ENCODE measurements around the gene LONP2.
"Not testable (repeated sequence)": the region's sequence is repeated elsewhere in the genome, so short reads cannot be mapped to it uniquely, and the experiment has no call there.

Gene LONP2

DNA sequence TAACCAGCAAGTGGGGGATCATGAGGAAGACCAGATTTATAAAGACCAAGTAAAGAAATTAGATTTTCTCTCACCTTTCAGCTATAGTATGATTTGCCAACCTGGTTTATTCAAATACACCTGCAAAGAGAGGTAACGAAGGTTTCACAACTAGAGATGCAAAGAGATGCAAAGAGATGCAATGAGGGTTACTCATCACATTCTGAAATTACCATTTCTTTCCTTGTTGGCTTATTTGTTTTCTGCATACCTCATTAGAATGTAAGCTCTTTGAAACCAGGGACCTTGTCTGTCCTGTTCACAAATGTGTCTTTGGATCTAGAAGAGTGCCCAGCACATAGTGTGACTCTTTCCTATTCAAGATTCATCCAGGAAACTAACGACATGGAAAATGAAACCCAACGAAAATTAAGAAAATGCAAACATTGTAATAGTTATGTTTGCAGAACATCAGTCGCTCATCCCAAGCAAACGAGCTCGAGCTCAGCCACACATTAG is 9.0 kb upstream of the LONP2 start:
- in situ Hi-C loops (cut with MboI; ENCODE audit: low sequenced_read_pairs), result no loop called here

DNA sequence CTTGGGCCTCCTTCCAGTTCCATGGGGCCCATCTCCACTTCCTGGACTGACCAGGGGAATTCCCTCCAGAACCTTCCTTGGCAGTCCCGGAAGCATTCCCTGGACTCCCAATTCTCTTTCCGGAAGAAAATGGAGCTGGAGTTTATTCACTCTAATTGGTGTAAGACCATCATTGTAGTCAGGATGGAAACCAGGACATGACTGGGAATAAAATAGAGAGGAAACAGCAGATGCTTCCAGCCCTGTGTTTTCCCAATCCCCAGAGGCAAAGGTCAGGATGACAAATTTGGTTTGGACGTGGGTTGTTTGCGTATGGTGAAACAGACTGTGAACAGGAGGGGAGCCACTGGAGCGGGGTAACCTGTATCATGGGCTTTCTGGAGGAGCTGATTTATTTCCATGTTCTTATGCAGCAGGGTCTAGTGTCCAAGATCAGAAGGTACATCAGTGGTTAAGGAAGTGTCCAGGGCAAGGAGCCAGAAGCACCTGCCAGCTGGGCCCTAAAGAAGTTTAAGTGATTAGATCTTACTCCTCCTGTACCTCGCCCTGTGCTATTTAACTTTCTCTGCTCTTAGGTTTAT is 8.5 kb upstream of the LONP2 start:
- in situ Hi-C loops (cut with MboI; ENCODE audit: low sequenced_read_pairs), result no loop called here

DNA sequence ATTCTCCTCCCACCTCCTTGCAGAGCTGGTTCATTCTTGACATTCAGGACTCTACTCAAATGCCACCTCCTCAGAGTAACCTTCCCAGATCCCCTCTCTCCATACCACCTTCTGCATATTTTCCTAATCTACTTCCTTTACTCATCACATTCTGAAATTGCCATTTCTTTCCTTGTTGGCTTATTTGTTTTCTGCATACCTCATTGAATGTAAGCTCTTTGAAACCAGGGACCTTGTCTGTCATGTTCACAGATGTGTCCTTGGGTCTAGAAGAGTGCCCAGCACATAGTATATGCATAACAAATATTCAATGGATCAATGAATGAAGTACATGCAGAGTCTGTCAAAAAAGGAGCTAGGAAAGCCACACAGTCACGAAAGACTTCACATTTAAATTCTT is 7.8 kb upstream of the LONP2 start:
- in situ Hi-C loops (cut with MboI; ENCODE audit: low sequenced_read_pairs), result no loop called here

DNA sequence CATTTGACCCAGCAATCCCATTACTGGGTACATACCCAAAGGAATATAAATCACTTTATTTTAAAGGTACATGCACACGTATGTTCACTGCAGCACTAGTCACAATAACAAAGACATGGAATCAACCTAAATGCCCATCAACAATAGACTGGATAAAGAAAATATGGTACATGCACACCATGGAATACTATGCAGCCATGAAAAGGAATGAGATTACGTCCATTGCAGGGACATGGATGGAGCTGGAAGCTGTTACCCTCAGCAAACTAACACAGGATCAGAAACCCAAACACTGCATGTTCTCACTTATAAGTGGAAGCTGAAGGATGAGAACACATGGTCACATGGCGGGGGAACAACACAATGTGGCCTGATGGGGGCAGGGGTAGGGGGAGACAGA is 4.0 kb upstream of the LONP2 start:
- in situ Hi-C loops (cut with MboI; ENCODE audit: low sequenced_read_pairs), result not testable (repeated sequence)

DNA sequence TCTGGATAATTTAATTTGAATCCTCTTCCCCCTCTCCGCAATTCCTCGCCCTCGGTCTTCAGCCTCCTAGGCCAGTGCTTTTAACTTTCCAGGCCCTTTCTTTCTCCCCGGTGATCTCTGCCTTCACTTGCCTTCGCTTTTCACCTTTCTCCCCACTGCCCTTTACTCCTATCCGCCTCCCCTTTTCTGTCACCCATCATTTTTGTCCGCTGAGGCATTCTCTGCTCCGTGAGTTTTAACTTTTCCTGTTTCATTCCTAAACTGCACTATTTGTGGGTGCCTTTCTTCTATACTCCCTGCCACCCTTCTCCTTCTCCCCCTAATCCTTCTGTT is 729 bp downstream of the LONP2 start:
- in situ Hi-C loops (cut with MboI; ENCODE audit: low sequenced_read_pairs), result no loop called here

DNA sequence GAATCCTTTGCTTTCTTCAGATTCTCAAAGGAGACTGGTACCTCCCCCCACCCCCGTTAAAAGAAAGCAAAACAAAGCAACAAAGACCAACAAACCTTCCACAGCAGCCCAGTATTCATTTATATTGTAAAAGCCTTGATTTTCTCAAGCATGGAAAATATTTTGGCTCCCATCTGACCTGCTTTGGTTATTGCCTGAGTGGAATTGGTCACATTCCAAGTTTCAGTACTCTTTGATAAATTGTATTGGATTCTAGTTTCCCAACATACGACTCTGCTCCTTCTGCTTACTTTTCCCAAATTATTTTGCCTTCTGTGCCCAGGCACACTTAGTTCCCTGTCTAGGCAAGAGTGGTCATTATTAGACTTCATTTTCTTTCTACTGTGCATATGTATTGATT is 2.0 kb downstream of the LONP2 start:
- in situ Hi-C loops (cut with MboI; ENCODE audit: low sequenced_read_pairs), result no loop called here

DNA sequence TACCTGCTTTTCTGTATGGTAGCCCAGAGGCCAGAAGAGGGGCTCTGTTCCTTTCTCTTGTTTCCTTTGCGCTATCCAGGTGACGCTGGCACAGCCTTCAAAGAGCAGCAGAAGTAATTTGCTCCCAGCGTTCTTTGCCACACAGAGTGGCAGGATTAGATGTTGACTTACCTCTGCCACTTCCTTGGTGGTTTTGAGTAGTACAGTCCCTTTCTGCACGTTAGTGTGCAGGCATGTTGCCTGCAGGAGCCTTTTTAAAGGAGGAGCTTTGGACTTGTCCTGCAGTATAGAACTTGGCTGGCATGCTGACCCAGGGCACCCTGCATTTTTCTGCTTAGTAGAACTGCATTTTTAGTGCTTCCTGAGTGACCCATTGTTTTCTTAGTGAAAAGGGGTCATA is 3.2 kb downstream of the LONP2 start, which contains the start of gene ABCC11:
Gene ABCC11 (minus strand): TSS at position 229 of the 400 bp plus-strand sequence. CDS start 15,618 bp downstream, outside the sequence.
- in situ Hi-C loops (cut with MboI; ENCODE audit: low sequenced_read_pairs), result no loop called here

DNA sequence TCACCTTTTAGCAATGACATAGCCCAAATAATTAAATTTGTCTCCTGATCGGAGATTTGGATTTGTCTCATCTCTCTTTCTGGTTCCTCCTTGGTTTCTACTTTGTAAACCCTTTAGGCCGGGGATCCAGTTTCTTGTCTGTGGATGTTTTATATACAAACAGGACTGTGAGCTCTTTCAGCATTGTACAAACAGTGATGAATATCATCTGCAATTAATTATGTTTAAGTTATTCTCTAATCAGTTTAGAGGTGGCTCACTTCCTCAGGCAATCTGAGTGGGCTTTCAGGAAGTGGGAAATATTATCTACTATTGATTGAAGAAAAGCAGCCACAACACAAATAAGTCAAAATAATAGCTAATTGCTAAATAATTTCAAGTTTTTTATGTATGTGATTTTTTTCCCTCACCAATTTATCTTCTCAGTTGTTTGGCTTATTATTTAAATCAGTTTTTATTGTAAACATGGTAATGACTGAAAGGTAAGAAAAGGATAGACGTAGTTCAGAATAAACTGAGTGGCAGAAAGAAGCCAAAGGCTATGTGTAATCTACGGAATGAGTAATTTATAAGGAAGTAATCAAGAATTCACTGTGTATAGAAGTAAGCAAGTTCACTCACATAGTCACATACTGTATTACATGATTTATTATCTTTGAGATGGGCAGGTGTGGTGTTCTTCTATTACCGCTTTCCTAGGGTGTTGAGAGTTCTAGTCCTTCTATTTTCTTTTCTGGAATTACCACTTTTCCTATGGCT is 6.6 kb downstream of the LONP2 start:
- in situ Hi-C loops (cut with MboI; ENCODE audit: low sequenced_read_pairs), result no loop called here

DNA sequence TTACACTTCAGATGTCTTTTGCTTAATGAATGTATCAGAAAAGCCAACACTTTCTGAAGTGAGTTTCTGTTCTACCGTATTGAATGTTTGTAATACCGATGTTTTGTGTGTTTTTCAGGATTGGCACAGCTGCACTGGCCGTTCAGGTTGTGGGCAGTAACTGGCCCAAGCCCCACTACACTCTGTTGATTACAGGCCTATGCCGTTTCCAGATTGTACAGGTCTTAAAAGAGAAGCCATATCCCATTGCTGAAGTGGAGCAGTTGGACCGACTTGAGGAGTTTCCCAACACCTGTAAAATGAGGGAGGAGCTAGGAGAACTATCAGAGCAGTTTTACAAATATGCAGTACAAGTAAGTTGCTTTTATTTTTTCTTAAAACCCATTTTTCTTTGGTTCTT is 7.9 kb downstream of the LONP2 start:
- in situ Hi-C loops (cut with MboI; ENCODE audit: low sequenced_read_pairs), result no loop called here

DNA sequence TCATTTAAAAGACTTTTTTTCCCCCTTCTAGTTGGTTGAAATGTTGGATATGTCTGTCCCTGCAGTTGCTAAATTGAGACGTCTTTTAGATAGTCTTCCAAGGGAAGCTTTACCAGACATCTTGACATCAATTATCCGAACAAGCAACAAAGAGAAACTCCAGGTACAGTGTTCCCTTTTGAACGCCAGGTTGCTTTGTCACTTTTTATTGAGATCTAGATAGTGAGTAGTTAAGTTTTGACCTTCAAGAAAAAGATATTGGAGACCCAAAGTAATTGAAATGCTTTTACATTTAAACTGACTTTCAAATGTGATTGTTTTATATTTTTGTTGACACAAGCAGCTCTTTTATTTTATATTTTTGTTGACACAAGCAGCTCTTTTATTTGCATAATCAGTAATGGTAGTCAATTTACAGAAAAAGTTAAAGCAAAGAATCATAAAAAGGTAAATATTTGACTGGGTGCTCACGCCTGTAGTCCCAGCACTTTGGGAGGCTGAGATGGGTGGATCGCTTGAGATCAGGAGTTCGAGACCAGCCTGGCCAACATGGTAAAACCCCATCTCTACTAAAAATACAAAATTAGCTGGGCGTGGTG is 12.6 kb downstream of the LONP2 start:
- in situ Hi-C loops (cut with MboI; ENCODE audit: low sequenced_read_pairs), result no loop called here

DNA sequence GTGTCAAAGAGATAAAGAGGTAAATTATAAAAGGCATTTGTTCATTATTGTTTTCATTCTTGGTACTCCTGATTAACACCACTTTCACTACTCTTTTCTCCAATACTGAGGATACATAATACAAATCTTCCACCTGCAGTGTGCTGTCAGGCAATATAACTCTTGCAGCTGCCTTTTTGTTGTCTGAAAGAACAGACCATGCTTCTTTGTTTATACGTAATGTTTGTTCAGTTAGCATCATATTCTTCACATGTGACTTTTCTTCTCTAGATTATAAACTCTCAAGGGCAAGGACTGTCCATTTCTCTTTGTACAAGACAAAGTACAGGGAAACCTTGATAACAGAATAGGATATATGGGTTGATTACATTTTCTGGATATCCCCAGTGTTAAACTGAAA is 17.5 kb downstream of the LONP2 start:
- in situ Hi-C loops (cut with MboI; ENCODE audit: low sequenced_read_pairs), result no loop called here

DNA sequence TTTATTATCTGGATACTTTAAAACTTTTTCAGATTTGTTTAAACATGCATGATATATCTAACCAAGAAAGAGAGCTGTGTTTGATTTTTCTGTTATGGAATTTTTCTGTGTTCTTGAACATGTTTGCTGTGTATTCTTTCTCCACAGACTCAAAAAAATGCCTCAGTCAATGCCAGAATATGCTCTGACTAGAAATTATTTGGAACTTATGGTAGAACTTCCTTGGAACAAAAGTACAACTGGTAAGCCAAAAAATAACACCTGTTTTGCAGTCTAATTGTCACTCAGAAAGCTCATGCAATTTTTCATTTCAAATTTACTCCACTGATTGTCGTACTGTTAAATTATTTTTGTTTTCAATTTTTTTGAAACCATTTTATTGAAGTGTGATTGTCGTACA is 18.5 kb downstream of the LONP2 start:
- in situ Hi-C loops (cut with MboI; ENCODE audit: low sequenced_read_pairs), result no loop called here

DNA sequence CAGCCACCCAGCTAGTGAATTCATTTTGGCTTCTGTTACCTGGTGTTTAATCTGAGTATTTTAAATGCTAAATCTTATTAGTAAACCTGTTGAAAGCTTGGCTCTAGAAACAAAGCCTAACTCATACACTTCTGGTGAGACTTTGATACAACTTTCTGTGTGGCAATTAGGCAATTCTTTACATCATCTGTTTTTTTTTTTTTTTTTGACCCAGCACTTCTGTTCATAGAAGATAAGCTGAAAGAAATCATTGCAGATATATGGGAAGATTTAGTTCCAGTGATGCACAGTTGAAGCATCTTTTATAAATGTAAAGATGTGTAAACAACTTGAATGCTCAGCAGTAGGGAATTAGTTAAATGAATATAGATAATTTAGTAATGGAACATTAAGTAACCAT is 24.9 kb downstream of the LONP2 start:
- in situ Hi-C loops (cut with MboI; ENCODE audit: low sequenced_read_pairs), result no loop called here

DNA sequence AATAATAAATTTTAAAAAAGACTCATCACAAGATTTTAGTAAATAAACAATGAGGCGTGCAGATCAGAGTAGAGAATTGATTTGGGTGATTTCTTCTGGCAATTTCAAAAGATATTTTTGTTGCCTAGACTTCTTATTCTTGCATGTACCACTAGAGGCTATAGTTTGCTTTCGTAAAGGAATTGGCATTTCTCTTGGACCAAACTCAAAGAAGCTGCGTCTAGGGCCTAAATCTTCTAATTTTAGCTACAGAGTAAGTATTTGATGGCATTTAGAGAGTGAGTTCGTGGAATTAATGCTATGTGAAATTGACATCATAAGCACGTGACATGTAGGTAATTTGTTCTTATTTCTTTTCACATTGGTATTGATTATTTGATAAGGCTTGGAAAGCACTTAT is 27.6 kb downstream of the LONP2 start:
- in situ Hi-C loops (cut with MboI; ENCODE audit: low sequenced_read_pairs), result no loop called here

DNA sequence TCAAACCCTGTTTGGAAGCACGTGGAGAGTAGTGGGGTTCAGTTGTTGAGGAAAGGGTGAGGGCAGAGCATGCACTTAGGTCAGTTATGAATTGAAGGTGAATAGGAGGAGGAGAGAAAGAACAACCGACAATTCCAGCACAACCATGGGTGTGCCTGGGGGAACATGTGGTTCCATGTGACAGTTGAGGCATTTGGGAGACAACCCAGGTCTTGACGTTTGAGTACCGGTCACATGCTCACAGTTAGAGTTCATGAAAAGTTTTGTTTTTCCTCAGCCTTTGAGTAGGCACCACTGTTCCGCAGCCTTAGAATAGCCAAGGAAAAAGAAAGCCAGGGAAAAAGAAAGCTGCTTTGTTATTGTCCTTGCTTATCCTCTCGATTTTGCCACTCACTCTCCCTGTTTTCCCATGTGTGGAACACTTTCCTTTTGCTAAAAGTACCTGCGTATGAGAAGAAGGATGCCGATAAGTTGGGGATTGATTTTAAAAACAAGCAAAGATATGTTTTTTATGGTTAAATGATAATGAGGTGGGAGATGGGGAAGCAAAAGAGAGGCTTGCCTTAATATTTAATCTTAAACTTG is 28.8 kb downstream of the LONP2 start:
- in situ Hi-C loops (cut with MboI; ENCODE audit: low sequenced_read_pairs), result no loop called here

DNA sequence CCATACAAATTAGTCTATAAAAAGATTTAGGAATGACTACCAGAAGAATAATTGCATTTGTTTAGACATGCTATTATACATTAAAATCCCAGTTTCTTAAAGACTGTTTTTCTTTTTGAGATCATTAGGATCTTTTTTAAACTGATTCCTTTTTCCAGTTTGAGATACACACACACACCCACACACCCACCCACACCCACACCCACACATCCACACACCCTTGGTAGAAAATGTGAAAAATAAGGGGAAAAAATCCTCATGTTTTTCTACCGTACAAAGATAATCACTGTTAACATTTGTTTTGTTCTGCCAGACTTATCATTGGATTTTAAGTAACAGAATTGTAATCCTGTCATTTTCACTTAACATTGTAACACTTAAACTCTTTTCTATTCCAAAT is 30.4 kb downstream of the LONP2 start:
- in situ Hi-C loops (cut with MboI; ENCODE audit: low sequenced_read_pairs), result no loop called here

DNA sequence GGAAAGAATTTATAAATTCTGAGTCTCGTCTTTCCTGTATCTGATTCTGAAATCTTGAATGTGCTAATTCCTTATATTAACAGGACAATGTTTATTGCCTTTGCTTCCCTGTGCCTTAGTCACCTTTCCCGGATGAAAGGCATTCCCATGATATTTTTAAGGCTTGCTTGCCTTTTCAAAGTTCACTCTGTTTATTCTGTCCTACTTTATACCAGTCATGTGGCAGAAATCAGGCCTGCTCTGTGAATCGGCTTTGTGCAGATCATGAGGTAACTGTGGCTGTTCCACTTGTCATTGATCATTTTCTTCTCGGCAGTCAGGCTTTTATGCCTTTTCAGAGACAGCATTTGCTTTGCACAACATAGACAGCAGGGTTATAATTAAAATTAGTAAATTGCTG is 32.0 kb downstream of the LONP2 start:
- in situ Hi-C loops (cut with MboI; ENCODE audit: low sequenced_read_pairs), result no loop called here

DNA sequence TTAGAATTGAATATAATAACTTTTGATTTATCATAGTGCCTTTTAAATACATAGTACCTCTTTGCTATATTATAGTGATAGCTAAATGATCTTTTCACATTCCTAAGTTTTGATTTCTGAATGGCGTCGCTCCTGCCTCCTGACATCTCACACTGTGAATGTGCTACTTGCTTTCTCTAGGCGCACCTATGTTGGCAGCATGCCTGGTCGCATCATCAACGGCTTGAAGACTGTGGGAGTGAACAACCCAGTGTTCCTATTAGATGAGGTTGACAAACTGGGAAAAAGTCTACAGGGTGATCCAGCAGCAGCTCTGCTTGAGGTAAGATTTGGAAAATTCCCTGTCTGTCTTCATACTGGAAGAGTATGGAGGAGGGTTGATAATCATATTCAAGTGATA is 33.1 kb downstream of the LONP2 start:
- in situ Hi-C loops (cut with MboI; ENCODE audit: low sequenced_read_pairs), result no loop called here

DNA sequence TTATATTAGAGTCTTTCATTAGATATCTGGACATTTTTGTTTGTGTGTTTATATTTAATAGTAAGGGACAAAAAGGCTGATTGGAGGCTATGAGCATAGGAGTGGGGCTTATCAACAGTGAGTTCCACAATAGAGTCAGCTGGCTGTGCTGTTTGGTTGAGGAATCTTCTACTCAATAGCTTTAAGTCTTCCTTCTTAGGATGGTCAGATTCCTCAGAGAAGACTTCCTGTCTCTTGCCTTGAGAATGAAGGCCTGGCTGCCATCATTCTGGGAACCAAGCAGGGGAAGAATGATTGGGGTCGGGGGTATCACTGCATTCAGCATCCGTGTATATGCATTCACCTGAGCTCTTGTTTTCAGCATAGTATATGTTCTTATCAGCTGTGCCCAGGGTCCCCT is 35.1 kb downstream of the LONP2 start:
- in situ Hi-C loops (cut with MboI; ENCODE audit: low sequenced_read_pairs), result no loop called here

DNA sequence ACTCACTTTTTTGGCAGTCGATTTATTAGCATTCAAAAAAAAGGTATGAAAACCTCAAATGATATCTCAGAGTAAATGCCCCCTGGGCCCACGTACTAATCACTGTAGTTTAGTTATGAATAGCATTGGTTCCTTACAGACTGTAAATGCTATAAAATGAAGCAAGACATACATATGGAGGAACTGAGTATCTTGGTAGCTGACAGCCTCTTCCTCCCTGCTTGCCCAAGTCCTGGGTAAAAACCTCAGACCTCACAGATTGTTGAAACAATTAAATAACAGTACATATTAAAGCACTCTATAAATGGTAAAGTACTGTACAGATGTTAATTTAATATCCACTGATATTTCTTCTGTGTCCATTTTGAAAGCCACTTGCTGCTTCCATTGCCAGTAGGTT is 36.4 kb downstream of the LONP2 start:
- in situ Hi-C loops (cut with MboI; ENCODE audit: low sequenced_read_pairs), result no loop called here

DNA sequence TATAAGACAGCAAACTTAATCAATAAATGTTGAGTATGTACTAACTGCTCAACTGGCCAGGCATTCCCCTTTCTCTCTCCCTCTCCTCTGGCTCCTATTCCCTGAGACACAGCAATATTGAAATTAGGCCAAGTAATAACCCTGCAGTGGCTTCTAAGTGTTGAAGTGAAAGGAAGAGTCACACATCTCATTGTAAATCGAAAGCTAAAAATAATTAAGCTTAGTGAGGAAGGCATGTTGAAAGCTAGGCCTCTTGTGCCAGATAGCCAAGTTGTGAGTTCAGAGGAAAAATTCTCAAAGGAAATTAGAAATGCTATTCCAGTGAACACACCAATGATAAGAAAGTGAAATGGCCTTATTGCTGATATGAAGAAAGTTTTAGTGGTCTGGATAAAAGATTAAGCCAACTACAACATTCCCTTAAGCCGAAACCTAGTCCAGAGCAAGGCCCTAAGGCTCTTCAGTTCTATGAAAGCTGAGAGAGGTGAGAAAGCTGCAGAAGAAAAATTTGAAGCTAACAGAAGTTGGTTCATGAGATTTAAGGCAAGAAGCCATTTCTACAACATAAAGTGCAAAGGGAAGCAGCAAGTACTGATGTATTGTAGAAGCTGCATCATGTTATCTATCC is 38.6 kb downstream of the LONP2 start:
- in situ Hi-C loops (cut with MboI; ENCODE audit: low sequenced_read_pairs), result no loop called here
